WTC11 (cell line): Measurements from ENCODE around the gene PARD3B. TPM values are rescaled to one million over a fixed set of nuclear protein-coding genes. Genes with fewer than 3 reads are reported as not detected.

Source experiments
- ATAC-seq: fragments of 200-7000 bp; cut with Tn5 transposase; 2 replicates; pipeline ENCODE4 v1.10.0; 2021; ENCODE audit warnings: mild to moderate bottlenecking, moderate library complexity
- CTCF ChIA-PET: fragments of 300-600 bp; sonication (Branson Sonifier 250); formaldehyde crosslinking; loops from one replicate; lab custom pipeline; 2021; ENCODE audit warnings: antibody characterized with exemption; lab: Charles Lee
- POLR2A ChIA-PET: fragments of 350-600 bp; sonication (Branson Sonifier 250); formaldehyde crosslinking; loops from one replicate; lab custom pipeline; 2021; ENCODE audit warnings: antibody characterized with exemption; lab: Charles Lee
- DNase-seq: peaks from one replicate; pipeline ENCODE4 v3.0.0; 2021; ENCODE audit warnings: low spot score
- H3K27ac Mint-ChIP-seq: 2 replicates; pipeline ENCODE4 v1.8.0; 2021; ENCODE audit warnings: mixed read lengths
- H3K27me3 Mint-ChIP-seq: 2 replicates; pipeline ENCODE4 v1.8.0; 2021; ENCODE audit warnings: low read depth, mild to moderate bottlenecking, moderate library complexity, mixed read lengths
- H3K36me3 Mint-ChIP-seq: 2 replicates; pipeline ENCODE4 v1.8.0; 2021; ENCODE audit warnings: mixed read lengths
- H3K4me1 Mint-ChIP-seq: 2 replicates; pipeline ENCODE4 v1.8.0; 2022; ENCODE audit warnings: mixed read lengths
- H3K4me3 Mint-ChIP-seq: 2 replicates; pipeline ENCODE4 v1.8.0; 2021; ENCODE audit warnings: mild to moderate bottlenecking, moderate library complexity, mixed read lengths
- H3K9me3 Mint-ChIP-seq: 2 replicates; pipeline ENCODE4 v1.8.0; 2021; ENCODE audit warnings: mixed read lengths
- FOXK1 ChIP-seq: sonication (generic); formaldehyde crosslinking; IDR thresholded peaks from 2 replicates; pipeline ENCODE4 v1.8.0; 2022; ENCODE audit warnings: mild to moderate bottlenecking, moderate library complexity, missing genetic modification reagents
- JUN ChIP-seq: sonication (generic); formaldehyde crosslinking; IDR thresholded peaks from 2 replicates; pipeline ENCODE4 v1.8.0; 2023; ENCODE audit warnings: mild to moderate bottlenecking, missing genetic modification reagents
- MXD4 ChIP-seq: fragments of 250-450 bp; sonication (Bioruptor Pico); IDR thresholded peaks from 2 replicates; pipeline ENCODE4 v1.8.0; 2021; ENCODE audit warnings: mild to moderate bottlenecking, moderate library complexity, borderline replicate concordance
- NFE2L1 ChIP-seq: sonication (generic); formaldehyde crosslinking; IDR thresholded peaks from 2 replicates; pipeline ENCODE4 v1.8.1; 2023; ENCODE audit warnings: missing genetic modification reagents
- NR3C1 ChIP-seq: sonication (generic); formaldehyde crosslinking; conservative IDR thresholded peaks from 2 replicates; pipeline ENCODE4 v1.8.1; 2023; ENCODE audit warnings: low read depth, mild to moderate bottlenecking, missing genetic modification reagents
- RORB ChIP-seq: fragments of 250-450 bp; sonication (Bioruptor Pico); IDR thresholded peaks from 2 replicates; pipeline ENCODE4 v1.9.0; 2021; ENCODE audit warnings: mild to moderate bottlenecking
- STAT6 ChIP-seq: sonication (generic); formaldehyde crosslinking; conservative IDR thresholded peaks from 2 replicates; pipeline ENCODE4 v1.8.1; 2023; ENCODE audit warnings: mild to moderate bottlenecking, low read depth, missing genetic modification reagents, moderate library complexity
- TCF7 ChIP-seq: sonication (generic); formaldehyde crosslinking; IDR thresholded peaks from 2 replicates; pipeline ENCODE4 v1.8.0; 2022; ENCODE audit warnings: mild to moderate bottlenecking, low read depth, missing genetic modification reagents, moderate library complexity
- TEAD4 ChIP-seq: sonication (generic); formaldehyde crosslinking; IDR thresholded peaks from 2 replicates; pipeline ENCODE4 v1.8.0; 2022; ENCODE audit warnings: mild to moderate bottlenecking, missing genetic modification reagents
- USF2 ChIP-seq: sonication (generic); formaldehyde crosslinking; IDR thresholded peaks from 2 replicates; pipeline ENCODE4 v1.8.1; 2023; ENCODE audit warnings: mild to moderate bottlenecking, missing genetic modification reagents, moderate library complexity
- ZNF121 ChIP-seq: sonication (generic); formaldehyde crosslinking; IDR thresholded peaks from 2 replicates; pipeline ENCODE4 v1.8.0; 2023; ENCODE audit warnings: missing genetic modification reagents
- ZNF263 ChIP-seq: sonication (generic); formaldehyde crosslinking; IDR thresholded peaks from 2 replicates; pipeline ENCODE4 v1.8.1; 2022; ENCODE audit warnings: low read depth, mild to moderate bottlenecking, moderate library complexity, missing genetic modification reagents
- ZNF512 ChIP-seq: sonication (generic); formaldehyde crosslinking; IDR thresholded peaks from 2 replicates; pipeline ENCODE4 v1.8.1; 2022; ENCODE audit warnings: missing genetic modification reagents, borderline replicate concordance
- ZNF671 ChIP-seq: fragments of 250-450 bp; sonication (Bioruptor Pico); IDR thresholded peaks from 2 replicates; pipeline ENCODE4 v1.8.0; 2021; ENCODE audit warnings: mild to moderate bottlenecking
- total RNA-seq: library from RNA; stranded (reverse); gene quantifications from 3 replicates; pipeline ENCODE4 v1.2.3, GENCODE V29; 2021
- TF ChIP-seq, protein P1 (sequence below): sonication (generic); formaldehyde crosslinking; IDR thresholded peaks from 2 replicates; pipeline ENCODE4 v1.8.0; 2022; ENCODE audit warnings: mild to moderate bottlenecking, missing genetic modification reagents
- TF ChIP-seq, protein P2 (sequence below): sonication (generic); formaldehyde crosslinking; IDR thresholded peaks from 2 replicates; pipeline ENCODE4 v1.8.1; 2022; ENCODE audit warnings: low read depth, mild to moderate bottlenecking, moderate library complexity, missing genetic modification reagents, borderline replicate concordance
- TF ChIP-seq, protein P3 (sequence below): sonication (generic); formaldehyde crosslinking; IDR thresholded peaks from 2 replicates; pipeline ENCODE4 v1.8.1; 2022; ENCODE audit warnings: low read depth, missing genetic modification reagents, borderline replicate concordance
- TF ChIP-seq, protein P4 (sequence below): fragments of 250-450 bp; sonication (Bioruptor Pico); IDR thresholded peaks from 2 replicates; pipeline ENCODE4 v1.9.0; 2021; ENCODE audit warnings: mild to moderate bottlenecking
- TF ChIP-seq, protein P5 (sequence below): sonication (generic); formaldehyde crosslinking; conservative IDR thresholded peaks from 2 replicates; pipeline ENCODE4 v1.8.1; 2022; ENCODE audit warnings: mild to moderate bottlenecking, missing genetic modification reagents

The PARD3B gene
- total RNA-seq, 1 experiment from 2014 or later = 5.6 TPM

DNA sequence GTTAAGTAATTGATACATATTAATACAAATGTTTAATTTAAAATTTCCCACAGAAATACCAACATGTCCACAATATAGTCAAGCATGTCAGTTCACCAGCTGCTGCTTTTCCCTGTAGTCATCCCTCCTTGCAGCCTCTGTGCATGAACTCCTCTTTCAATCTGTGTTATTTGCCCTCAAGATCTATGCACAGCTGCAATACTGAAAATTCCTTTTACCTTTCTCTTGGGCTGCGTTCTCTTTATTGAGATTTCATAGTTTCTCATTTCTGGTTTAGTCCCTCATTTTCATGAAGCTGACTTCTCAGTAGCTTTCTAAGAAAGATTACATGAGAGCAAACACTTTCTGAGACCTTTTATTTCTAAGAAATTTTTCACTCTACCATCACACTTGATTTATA is 464.9 kb downstream of the PARD3B start (continued):
- no peak for TF ChIP-seq ZNF671
- TF ChIP-seq, protein P1, sequence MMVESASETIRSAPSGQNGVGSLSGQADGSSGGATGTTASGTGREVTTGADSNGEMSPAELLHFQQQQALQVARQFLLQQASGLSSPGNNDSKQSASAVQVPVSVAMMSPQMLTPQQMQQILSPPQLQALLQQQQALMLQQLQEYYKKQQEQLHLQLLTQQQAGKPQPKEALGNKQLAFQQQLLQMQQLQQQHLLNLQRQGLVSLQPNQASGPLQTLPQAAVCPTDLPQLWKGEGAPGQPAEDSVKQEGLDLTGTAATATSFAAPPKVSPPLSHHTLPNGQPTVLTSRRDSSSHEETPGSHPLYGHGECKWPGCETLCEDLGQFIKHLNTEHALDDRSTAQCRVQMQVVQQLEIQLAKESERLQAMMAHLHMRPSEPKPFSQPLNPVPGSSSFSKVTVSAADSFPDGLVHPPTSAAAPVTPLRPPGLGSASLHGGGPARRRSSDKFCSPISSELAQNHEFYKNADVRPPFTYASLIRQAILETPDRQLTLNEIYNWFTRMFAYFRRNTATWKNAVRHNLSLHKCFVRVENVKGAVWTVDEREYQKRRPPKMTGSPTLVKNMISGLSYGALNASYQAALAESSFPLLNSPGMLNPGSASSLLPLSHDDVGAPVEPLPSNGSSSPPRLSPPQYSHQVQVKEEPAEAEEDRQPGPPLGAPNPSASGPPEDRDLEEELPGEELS (CRISPR knock-in tag) = no peak
- TF ChIP-seq, protein P2, sequence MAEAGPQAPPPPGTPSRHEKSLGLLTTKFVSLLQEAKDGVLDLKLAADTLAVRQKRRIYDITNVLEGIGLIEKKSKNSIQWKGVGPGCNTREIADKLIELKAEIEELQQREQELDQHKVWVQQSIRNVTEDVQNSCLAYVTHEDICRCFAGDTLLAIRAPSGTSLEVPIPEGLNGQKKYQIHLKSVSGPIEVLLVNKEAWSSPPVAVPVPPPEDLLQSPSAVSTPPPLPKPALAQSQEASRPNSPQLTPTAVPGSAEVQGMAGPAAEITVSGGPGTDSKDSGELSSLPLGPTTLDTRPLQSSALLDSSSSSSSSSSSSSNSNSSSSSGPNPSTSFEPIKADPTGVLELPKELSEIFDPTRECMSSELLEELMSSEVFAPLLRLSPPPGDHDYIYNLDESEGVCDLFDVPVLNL (CRISPR knock-in tag) = no peak
- no peak for TF ChIP-seq ZNF512
- TF ChIP-seq, protein P3, sequence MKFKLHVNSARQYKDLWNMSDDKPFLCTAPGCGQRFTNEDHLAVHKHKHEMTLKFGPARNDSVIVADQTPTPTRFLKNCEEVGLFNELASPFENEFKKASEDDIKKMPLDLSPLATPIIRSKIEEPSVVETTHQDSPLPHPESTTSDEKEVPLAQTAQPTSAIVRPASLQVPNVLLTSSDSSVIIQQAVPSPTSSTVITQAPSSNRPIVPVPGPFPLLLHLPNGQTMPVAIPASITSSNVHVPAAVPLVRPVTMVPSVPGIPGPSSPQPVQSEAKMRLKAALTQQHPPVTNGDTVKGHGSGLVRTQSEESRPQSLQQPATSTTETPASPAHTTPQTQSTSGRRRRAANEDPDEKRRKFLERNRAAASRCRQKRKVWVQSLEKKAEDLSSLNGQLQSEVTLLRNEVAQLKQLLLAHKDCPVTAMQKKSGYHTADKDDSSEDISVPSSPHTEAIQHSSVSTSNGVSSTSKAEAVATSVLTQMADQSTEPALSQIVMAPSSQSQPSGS (CRISPR knock-in tag) = no peak

- DNase-seq (no peak), ATAC-seq (no peak)
- H3K4me1 Mint-ChIP-seq = peaks cover 7% of the 10 kb centered on the region
- peaks cover 2% of the 10 kb centered on the region for H3K36me3 Mint-ChIP-seq
- no peaks in the 10 kb centered on the region for H3K27me3 Mint-ChIP-seq
- POLR2A ChIA-PET = no interaction called here
- no peak overlapping the region for H3K4me3 Mint-ChIP-seq
- TF ChIP-seq FOXK1 (CRISPR knock-in tag) = no peak
- H3K27ac Mint-ChIP-seq = no peak overlapping the region
- peaks cover 11% of the 10 kb centered on the region for H3K9me3 Mint-ChIP-seq
- CTCF ChIA-PET = interaction anchor here (1.0 kb wide), 1 partner anchor 9 kb away, joined by 3 read pairs; no protein-coding TSS in a partner anchor
Measured at GRCh38 chr2:205011031-205011430, 465.8 kb downstream of the PARD3B start.

GRCh38 chr2:205012961-205013360 is 467.7 kb downstream of the PARD3B start:
- DNase-seq (no peak), ATAC-seq (no peak)
- ChIA-PET CTCF (no interaction called here), POLR2A (no interaction called here)
- Mint-ChIP-seq H3K27me3 (no peaks in the 10 kb centered on the region), H3K4me1 (peaks cover 10% of the 10 kb centered on the region), H3K36me3 (no peaks in the 10 kb centered on the region), H3K4me3 (no peak overlapping the region), H3K9me3 (no peaks in the 10 kb centered on the region), H3K27ac (no peak overlapping the region)
- no peak for TF ChIP-seq TEAD4 (CRISPR knock-in tag)
- TF ChIP-seq USF2 (CRISPR knock-in tag) = no peak
- TF ChIP-seq NFE2L1 = no peak
- TF ChIP-seq NR3C1 (CRISPR knock-in tag) = no peak
- no peak for TF ChIP-seq ZNF121
- TF ChIP-seq, protein P4, sequence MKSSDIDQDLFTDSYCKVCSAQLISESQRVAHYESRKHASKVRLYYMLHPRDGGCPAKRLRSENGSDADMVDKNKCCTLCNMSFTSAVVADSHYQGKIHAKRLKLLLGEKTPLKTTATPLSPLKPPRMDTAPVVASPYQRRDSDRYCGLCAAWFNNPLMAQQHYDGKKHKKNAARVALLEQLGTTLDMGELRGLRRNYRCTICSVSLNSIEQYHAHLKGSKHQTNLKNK (CRISPR knock-in tag) = no peak
- no peak for TF ChIP-seq MXD4
- TF ChIP-seq RORB (CRISPR knock-in tag) = no peak
- no peak for TF ChIP-seq STAT6
- TF ChIP-seq JUN (CRISPR knock-in tag) = no peak
- TF ChIP-seq ZNF512 = no peak
- TF ChIP-seq TCF7 (CRISPR knock-in tag) = no peak
- TF ChIP-seq, protein P5, sequence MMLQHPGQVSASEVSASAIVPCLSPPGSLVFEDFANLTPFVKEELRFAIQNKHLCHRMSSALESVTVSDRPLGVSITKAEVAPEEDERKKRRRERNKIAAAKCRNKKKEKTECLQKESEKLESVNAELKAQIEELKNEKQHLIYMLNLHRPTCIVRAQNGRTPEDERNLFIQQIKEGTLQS = no peak
- TF ChIP-seq ZNF263 = no peak
